ENCODE measurements around the gene C10orf67.
A peak's percentile ranks its signal among the peaks of the same experiment; 100 is the strongest.
"Not testable (repeated sequence)": the region's sequence is repeated elsewhere in the genome, so short reads cannot be mapped to it uniquely, and the experiment has no call there.

C10orf67 gene

DNA sequence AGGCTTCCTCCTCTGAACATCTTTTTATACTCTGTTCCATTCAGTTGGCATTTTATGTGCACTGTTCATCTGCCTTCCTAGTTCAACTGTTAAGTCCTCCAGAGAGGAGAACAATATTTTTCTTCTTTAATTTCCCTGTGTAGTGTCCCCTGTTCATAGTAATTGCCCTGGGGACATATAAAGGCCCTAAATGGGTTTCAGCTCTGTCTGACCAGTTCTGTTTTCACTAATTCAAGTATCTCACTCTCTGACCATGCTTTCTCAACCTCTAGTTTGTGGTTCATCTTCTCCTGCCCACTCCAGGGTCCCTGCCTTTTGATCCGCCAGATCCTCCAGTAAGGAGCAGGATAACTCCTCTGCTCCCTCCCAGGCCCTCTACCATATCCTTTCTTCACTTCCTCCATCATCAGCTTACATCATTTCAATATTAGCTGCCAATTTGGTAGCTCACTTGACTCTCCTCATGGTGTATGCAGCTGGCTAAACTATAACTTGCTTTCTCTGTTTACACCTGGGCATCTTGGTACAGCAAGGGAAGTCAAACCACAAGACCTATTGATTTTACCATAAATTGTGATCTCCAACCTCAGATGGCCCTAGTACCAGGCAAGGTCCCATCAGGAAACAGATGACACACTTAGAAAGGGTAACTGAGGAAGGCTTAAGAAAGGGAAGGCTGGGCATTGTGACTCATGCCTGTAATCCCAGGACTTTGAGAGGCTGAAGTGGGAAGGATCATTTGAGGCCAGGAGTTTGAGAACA, 17.7 kb upstream of the C10orf67 start:
- no peak for DNase-seq

DNA sequence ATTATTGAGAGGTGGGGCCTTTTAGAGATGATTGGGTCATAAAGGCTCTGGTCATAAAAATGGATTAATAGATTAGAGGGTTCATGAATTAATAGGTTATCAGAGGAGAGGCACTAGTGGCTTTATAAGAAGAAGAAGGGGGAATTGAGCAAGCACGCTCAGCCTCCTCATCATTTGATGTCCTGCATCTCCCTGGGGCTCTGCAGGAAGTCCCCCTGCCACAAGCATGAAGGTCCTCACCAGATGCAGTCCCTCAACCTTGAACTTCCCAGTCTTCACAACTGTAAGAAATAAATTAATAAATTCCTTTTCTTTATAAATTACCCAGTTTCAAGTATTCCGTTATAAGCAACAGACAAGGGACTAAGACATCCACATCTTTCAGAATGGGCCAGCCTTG, 17.1 kb upstream of the C10orf67 start:
- DNase-seq = no peak

DNA sequence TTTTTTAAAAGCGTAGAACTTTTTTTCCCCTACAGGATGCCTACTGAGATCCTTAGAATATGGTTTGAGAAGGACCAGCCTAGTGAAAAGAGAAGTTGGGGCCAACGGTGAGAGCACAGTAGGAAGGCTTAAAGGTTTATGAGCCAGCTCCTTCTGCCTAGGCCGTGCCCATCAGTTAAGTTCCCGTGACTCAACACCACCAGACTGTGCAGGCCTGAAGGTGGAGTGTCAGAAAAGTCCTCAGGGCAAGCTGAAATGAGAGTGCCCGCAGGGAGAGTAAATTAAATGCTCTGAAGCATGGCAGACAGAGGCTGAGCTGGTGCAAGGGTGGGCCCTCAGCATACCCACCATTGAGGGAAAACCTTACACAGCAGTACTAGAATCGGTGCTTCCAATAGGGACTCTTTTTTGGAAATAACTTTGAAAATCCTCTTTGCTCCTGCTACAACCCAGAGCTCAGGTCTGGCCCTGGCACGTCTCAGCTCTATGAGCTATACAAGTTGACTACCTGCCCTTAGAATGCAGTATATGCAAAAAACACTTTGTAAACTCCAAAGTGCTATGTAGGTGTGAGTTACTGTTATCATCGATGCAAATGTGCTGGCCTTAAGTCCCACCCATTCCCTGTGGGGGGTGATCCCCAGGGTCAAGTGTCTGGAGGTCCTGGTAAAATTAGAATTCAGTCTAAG, 15.2 kb upstream of the C10orf67 start:
- no peak for DNase-seq

DNA sequence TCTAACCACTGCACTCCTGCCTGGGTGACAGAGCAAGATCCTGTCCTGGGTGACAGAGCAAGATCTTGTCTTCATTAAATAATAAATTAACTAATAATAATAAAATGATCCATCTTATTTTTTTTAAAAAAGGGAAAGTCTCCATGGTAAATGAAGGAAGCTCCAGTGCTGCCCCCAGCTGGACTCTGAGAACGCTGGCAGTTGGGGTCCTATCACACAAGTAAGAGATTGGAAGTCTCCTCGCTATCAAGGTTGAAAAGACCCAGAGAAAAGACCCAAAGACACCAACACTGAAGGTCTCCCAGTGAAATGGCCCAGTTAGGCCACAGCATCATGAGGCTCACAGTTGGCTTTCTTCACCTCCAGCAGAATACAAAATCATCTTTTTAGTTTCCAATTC, 13.8 kb upstream of the C10orf67 start:
- no peak for DNase-seq

DNA sequence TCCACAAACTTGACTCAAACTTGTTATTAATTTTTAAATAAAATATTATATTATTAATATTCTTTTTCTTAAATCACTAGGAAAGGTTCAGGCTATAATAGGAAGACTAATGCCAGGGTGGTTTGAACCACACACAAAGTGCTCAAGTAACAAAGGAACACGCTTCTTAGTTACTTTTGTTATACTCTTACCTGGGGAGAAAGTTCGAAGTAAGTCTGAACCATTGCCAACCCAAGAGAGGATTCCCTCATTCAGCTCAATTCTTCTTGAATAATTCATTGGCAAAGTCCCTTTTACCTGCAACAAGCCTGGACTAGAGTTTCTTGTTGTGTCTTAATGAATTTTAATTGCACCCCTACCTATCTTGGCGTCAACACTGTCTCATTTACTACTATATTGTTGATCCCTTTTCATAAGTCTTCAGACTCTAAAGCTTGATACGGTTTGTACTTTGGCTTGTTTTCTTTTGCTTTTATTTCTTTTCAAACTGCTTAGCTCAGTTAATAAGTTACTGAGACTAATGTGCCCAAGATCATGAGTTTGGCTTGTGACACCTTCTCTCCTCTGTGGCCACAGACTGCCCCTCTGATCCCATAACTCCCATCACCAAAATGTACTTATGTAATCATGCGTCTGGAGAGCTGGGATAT, 10.2 kb upstream of the C10orf67 start:
- no peak for DNase-seq

DNA sequence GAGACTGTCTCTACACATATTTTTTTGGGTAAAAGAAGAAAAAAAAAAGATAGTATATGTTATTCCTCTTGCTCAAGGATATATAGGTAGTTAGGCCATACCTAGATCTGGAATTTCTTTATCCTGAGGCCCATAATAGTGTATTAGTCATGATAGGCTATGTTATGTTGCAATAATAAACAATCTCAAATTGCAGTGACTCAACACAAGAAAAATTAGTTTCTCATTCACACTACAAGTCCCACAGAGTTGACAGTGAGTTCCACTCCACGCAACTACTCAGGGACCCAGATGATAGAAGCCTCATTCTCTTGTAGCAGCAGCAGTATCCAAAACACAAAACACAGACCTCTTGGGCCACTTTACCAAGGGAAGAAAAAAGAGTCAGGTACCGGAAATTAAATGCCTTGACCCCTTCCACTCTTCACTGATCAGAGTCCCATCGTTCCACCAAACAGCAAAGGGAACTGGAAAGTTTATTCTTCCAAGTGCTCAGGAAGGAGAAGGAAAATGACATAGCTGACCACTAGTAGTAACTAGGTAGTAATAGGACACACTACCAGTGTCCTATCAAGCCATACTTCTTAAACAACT, 7.4 kb upstream of the C10orf67 start:
- DNase-seq = no peak

DNA sequence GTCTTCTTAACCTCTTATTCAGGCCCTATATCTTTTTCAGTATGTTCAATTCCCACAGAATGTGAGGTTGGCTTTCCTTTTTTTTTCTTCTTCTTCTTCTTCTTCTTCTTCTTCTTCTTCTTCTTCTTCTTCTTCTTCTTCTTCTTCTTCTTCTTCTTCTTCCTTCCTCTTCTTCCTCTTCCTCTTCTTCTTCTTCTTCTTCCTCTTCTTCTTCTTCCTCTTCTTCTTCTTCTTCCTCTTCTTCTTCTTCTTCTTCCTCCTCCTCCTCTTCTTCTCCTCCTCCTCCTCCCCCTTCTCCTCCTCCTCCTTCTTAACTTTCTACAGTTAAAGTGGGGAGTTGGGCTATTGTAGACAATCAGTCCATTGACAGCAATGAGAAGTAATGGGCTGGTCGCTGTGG, 6.1 kb upstream of the C10orf67 start:
- not testable (repeated sequence) for DNase-seq

DNA sequence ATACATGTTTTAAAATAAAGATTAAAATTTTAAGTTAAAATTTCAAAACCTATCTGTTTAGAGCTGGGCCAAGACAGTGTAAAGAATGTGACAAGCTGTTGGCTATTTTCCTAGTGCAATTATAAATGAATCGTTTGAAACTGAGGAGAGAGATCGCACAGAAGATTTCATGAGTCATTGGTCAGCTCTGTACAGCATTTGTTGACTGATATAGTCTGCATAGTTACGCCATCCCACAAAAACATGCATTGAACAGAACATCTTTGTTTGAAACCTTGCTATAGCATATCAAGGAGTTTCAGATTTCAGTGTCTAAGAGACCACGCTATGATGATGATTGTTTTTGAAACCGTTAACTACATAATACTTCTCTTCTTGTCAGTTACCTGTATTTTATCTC, 1.3 kb upstream of the C10orf67 start:
- DNase-seq = no peak

DNA sequence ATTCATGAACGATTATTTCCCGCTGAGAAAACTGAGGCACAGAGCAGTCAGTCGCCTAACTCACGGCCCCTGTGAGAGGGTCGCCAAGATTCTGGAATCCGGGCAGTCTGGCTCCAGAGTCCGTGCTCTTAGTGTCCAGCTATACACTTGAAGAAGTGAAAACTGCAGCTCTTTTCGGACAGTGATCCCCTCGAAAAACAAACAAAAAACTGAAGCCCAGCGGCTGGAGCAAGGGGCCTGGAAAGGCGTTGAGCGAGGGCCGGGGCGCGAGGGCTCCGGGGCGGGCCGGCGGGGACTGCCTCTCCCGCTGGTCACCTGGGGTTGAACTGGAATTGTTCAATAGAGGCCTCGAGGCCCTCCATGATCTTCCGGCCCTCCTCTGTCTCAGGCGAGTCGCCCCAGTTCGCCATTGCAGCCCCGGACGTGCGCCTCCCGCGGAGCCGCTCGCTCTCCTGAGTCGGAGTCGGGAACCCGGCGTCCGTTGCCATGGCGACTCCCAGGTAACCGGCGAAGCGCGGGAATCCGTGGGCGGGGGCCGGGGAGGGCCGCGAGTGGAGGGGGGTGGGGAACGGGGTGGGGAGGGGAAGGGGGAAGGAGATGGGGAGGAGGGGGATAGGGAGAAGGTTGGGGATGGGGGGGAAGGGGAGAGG, 881 bp downstream of the C10orf67 start:
- DNase-seq = peak; percentile 2

DNA sequence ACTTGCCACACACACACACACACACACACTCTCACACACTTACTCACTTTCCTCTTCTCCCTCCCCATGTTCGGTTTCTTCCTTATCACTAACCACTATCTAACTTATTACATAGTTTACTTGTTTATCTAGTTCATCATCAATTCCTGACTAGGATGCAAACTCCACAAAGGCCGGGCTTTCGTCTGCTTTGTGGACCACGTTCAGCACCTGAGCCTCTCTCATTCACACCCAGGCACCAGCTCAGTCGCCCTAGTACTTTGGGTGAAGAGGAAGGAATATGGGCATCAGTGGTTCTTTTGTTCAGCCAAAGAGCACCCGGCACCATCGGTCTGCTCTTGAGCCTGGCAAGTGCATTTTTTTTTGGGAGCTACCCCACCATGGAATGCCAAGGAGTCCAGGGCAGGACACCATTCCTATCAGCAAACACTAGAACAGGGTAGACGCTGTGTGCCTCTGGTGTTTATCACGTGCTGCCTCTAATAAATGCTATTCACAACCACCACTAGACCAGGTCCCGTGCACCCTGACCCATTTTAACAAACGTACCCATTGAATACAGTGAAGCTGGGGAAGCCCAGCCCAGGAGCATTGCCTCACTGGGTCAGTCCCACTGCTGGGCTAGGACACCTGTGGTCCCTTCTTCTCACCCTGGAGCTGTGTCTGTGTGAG, 2.2 kb downstream of the C10orf67 start:
- no peak for DNase-seq

DNA sequence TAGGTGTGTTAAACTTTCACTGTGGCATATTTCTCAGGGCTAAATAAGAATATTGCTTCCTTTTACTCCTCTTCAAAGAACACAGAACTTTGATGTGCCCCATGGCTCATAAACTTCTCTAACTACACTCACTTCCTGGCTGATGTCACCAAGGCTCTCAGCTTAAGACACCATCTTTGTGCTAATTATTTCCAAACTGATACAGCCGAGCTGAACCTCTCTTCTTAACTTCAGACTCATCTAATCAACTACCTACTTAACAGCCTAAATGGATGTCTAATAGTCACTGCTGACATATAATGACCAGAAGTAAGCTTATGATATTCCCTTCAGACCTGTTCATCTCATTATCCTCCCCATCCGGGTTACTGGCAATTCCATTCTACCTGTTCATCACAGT, 3.6 kb downstream of the C10orf67 start:
- DNase-seq = no peak

DNA sequence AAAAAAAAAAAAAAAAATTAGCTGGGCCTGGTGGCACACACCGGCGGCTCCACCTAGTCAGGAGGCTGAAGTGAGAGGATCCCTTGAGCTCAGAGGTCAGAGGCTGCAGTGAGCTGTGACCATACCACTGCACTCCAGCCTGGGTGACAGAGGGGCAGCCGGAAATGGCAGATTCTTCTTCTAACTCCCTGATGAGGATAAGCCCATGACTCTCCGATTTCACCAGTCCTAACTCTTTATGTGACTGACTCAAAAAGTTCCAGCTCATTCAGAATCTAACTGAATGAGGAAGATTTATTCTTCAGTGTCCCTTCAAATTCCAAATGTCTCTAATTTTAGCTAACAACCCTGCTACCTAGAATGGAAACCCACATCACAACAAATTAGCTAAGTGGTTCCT, 4.2 kb downstream of the C10orf67 start:
- no peak for DNase-seq

DNA sequence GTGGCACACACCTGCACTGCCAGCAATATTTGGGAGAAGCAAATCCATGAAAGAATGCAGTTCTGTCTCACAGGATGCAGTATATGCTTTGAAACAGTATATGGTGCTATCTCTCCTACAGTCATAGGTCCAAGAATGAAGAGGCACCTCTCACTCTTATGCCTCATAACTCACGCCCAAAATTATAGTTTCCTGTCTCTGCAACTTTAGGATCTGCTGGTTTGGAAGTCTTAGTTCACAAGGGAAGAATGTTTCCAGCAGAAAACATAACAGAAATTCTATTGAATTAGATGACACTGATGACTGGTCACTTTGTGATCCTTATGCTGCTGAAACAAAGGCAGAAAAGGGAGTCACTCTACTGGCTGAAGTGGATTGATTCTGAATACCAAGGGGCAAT, 5.7 kb downstream of the C10orf67 start:
- DNase-seq = no peak

DNA sequence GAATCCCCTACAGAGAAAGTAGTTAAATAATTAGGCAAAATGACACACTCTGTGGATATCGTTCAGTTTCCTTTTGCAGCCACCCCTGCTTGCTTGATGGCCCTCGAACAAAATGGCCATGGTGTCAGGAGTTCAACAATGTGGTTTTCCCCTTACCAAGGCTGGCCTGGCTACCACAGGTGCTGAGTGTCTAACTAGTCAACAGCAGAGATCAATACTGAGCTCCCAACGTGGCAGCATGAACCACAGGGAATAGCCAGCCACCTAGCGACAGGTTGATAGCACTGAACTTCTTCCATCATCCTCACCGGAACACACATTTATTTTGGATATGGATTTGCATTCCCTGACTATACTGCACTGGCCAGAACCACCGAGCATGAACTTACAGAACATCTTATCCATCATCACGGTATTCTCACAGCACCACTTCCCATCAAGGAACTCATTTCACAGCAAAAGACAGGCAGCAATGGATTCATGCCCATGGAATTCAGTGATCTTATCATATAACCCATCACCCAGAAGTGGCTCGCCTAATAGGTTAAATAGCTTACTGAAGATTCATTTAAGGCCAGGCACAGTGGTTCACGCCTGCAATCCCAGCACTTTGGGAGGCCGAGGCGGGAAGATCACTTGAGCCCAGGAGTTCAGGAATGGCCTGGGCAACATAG, 6.3 kb downstream of the C10orf67 start:
- no peak for DNase-seq

DNA sequence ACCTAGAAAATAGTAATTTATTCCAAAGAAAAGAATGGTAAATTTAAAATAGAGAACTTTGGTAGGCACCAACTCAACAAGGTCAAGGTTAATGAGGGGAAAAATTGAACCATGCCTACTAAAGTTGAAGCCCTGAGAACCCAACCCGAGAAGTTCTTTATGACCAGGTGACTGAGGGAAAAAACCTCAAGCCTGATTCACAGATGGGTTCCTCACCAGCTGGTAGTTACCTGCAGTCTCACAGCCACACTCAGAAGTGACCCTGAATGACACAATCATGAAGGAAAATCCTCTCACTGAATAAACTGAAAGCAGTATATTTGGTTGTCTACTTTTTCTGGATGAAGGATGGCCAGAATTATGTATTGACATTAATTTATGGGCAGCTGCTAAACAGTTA, 7.0 kb downstream of the C10orf67 start:
- DNase-seq = no peak

DNA sequence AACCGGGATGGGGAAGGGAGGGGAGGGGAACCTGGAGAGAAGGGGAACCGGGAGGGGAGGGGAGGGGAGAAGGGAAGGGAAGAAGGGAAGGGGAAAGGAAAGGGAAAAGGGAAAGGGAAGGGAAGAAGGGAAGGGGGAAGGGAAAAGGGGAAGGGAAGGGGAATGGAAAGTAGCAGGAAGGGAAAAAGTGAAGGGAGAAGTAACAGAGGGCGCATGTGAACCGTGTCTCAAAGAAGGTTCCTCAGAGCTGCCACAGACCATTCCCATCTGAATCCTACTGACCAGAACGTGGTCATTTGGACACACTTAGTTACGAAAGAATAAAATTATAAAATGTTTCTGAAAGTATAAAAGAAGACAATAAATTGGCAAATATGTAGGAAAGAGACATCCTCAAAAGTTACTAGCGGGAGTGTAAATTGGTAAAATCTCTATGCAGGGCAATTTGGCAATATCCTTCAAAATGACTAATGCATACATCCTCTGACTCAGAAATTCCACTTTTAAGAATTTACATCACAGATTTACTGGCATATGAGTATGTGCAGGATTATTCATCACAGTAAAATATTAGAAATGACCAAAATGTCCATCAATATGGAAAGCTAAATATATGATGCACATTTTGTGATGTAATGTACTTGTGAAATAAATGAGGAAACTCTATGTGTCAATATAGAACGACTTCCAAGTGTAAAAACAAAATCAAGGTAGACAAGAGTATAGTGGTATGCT, 12.9 kb downstream of the C10orf67 start:
- no peak for DNase-seq

DNA sequence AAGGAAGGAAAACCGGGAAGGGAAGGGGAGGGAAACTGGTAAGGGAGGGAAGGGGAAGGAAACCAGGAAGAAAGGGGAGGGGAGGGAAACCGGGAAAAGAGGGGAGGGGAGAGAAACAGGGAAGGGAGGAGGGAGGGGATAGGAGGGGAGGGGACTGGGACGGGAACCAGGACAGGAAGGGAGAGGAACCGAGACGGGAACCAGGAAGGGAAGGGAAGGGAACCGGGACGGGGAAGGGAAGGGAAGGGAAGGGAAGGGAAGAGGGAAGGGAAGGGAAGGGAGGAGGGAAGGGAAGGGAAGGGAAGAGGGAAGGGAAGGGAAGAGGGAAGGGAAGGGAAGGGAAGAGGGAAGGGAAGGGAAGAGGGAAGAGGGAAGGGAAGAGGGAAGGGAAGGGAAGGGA, 13.6 kb downstream of the C10orf67 start:
- DNase-seq = no peak

DNA sequence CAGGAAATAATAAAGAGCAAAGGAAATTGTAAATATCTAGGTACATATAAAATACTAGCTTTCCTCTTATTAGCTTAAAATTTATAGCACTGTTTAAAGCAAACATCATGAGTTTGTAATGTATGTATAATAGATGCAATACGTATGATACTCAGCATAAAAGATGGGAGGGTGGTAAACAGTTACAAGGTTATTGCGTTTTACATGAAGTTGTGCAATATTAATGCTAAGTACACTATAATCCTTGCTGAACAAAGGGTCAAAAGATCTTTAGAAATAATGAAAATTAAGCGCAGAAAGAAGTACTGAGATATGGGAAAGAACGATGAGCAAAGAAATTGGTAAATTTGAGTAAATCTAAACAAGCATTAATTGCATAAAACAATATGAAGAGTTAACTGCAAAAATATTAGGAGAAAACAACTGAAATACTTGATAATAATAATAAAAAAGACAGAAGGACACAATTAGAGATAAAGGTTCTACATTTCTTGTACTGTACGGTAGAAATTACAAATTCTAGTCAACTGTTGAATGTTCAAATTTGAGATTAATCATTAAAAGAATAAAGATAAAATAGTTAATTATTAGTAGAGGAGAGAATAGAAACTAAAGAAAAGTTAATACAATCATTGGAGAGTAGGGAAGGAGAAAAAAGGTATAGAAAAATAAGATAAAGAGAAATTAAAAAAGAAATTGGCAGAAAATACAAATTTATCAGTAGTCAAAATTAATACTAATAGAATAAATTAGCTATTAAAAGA, 17.9 kb downstream of the C10orf67 start:
- DNase-seq = no peak

DNA sequence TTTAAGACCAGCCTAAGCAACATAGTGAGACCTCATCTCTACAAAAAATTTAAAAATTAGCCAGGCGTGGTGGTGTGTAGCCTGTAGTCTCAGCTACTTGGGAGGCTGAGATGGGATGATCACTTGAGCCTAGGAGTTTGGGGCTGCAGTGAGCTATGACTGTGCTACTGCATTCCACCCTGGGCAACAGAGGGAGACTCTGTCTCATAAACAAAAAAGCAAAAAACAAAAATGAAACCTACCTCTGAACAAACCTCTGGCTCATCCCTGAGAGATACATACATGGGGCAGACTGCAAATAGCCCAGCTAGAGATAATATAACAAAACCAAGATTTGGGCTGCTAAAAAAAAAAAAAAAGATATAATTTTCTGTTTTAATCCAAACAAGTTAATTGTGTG, 19.5 kb downstream of the C10orf67 start:
- DNase-seq = no peak

DNA sequence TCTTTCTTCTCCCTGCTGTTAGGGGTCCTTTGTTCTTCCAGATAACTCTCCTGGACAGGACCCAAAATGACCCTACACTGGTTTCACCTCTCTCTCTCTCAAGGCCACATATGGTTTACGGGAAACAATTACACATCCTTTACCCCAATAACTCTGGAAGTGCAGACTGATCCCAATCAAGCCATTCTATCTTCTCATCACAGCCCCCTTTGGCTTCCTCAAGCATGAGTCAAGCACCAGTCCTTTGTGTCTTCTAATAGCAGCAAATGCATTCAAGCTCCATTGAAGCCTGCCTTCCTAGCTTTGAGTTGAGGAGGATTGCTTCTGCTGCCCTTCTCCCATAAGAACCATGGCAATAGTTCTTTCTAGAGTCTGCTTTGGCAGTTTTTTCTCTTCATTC, 20.2 kb downstream of the C10orf67 start:
- no peak for DNase-seq

DNA sequence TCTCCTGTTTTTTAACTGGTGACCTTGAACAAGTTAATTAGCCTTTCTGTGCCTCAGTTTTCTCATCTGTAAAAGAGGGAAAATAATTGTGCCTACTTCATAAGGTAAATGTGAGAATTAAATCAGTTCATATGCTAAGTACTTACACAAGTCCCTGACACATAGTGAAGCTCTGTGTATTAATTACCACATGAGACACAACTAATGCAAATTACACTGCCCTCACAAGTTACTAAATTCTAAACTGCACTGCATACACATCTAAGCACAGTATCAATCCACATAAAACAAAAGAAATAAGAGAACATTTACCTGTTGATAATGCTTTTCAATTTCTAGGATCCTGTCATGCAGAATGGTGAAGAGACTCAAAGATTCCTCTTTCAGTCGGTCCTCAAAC, 22.5 kb downstream of the C10orf67 start:
- DNase-seq = no peak
